CD4-positive, alpha-beta T cell treated with Interleukin-15 for 4 hours (primary cell): ENCODE data around the gene RASA3.

Experiments
- DNase-seq: peaks from one replicate; pipeline ENCODE4 v3.0.0-alpha.2; 2020; ENCODE audit warnings: low spot score

The RASA3 gene

DNA sequence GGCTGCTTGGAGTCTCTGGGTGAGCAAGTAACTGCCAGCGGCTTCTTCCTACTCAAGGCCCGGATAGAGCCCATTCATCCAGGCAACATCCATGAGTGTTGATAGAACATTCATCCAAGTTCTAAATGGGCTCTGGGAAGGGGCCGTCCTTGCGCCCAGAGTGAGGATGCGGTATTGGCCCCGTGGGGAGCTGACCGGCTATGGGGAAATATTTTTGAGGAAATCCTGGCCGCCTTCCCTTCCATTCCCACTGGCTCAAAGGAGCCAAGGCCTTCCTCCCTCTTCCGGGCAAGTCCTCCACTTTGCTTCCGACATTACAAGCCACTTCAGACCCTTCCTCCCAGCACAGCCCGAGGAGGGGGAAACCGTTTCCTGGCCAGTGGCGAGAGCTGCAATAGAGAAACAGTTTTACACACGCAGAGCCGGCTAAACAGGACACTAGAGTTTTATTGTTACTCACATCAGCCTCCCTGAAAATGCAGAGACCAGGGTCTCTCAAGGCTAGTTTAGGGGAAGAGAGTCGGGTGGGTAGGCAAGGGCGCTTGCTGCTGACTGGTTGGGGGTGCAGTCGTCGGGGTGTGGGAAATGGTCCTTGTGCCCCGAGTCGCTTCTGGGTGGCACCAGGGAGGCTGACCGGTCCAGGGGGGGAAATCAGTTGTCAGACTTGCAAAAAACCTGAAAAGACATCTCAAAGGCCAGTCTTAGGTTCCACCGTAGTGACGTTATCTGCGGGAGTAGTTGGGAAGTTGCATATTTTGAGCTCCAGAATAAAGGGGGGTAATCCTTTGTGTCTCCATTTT is 196.1 kb downstream of the RASA3 start:
- DNase-seq, result no peak

DNA sequence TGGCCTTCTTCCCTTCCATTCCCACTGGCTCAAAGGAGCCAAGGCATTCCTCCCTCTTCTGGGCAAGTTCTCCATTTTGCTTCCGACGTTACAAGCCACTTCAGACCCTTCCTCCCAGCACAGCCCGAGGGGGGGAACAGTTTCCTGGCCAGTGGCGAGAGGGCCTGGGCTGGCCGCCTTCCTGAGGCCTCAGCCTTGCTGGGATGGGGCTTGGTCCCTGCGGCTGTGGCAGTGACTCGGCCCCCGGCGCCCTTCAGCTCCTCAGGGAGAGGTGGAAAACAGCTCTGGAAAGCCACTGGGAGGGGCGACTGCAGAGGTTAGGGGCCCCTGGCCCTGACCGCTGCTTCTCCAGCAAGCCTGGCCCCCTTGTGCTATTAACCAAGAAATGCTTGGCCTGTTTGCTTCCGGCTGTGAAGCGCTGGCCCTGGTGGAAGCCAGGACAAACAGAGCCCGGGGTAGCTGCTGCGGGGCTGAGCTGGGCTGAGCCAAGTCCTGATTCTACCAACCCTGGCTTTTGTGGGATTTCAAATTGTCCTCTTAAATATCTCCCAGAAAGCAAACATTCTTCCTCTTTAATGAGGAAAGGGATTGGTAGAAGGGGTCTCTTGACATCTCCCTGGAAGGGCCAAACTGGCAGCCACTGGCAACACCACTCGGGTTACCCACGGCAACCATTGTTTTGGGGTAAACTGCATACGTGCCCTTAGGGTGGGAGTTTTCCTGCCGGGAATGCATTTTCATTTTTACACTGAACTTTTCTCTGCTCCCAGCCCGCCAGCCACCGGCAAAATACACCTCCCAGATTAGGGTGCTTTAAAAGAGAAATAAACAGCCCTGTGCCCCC is 197.2 kb downstream of the RASA3 start:
- no peak for DNase-seq

DNA sequence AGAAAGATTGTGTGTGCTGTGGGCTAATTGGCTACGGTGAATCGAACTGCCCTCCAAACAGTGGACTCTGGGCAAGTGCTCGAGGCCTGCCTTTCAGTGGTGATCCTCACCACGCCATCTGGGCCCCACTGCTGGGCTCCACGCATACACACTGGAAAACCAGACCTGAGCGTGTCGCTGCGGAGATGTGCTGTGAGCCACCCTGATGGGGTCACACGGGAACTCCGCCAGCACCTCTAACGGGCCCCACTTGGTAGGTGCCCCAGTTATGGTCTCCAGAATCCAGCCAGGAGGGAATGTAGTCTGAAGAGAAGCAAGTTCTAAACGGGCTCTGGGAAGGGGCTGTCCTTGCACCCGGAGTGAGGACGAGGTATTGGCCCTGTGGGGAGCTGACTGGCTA is 197.8 kb downstream of the RASA3 start:
- DNase-seq, result no peak

DNA sequence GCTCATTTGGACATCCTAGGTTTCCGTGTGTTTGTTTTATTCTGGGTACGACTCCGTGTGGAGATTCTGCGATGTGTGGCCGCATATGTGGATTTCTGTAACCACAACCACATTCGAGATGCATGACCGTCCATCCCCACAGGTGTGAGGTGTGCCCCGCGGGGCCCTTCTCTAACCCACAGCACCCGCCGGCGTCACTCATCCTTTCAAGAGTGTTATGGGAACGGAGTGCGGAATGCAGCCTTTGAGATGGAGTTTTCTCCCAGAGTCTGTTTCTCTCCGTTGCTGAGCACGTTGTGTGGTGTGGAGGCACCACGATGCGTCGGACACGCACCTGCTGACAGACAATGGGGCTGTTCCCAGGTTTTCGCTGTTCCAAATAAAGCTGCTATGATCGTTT is 198.5 kb downstream of the RASA3 start:
- no peak for DNase-seq

- DNase-seq, result no peak
Observed at GRCh38 chr13:113931841-113932459, 200.5 kb downstream of the RASA3 start.

GRCh38 chr13:113930671-113931637 is 201.5 kb downstream of the RASA3 start:
- DNase-seq, result peak; percentile 76

- no peak for DNase-seq
Observed at GRCh38 chr13:113929628-113930615, 202.5 kb downstream of the RASA3 start.

DNA sequence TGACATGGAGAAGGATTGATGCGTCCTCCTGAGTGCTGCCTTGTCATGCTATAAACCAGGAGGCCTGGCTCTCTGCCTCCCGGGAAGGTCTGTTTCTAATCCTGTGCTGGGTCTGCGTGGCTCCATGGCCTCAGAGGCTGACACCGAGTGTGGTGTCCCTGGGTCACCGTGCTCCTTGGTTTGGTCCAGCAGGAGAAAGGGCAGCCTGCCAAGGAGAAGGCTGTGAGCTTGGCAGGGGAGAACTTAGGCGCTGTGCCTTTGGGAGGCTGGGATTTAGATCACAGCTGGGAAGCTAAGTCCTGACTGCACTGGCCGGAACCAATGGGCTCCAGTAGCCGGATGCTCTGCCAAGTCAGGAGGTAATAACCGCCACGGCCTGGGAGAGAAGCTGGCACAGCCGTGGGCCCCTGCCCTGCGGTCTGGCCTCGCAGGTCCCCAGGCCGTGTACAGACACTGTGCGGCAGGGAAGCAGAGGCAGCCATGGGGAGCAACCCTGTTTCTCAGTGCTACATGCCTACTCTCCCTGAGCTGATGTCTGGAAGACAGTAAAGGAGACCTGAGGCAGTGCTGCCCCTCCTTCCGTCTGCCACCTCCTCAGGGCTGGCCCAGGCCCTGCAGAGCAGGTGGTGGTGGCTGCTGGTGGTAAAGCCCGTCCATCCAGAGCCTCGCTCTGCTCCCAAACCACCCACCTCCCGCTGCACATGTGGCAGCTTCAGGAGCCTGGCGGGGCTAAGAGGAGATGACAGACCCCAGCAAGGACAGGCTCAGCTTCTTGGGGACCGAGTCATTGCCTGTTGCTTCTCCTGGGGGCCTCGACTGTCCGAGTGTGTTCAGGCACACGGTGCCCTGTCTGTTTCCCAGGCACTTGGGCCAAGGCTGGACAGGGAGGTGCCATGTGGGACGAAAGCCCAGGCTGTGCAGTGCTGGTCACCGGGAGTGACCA is 203.5 kb downstream of the RASA3 start:
- DNase-seq, result no peak
